K562 (cell line): Measurements from ENCODE around the gene ERAL1. TPM values are rescaled to one million over a fixed set of nuclear protein-coding genes. Genes with fewer than 3 reads are reported as not detected.
"Not testable (repeated sequence)": the region's sequence is repeated elsewhere in the genome, so short reads cannot be mapped to it uniquely, and the experiment has no call there.

ENCODE experiments used
- ATAC-seq: fragments of 200-7000 bp; cut with Tn5 transposase; 3 replicates; pipeline ENCODE4 v1.9.1; 2020; ENCODE audit warnings: moderate library complexity
- BruUV-seq: library from RNA; stranded (reverse); fragments of 400-500 nt; replicated peaks from 2 replicates; lab custom pipeline; 2021; lab: Mats Ljungman, UMichigan
- CTCF ChIA-PET: fragments of 300-600 bp; formaldehyde crosslinking; extraction: SDS; loops from one replicate; lab custom pipeline; 2021; ENCODE audit warnings: low intra/inter-chr PET ratio; lab: Yijun Ruan, JAX
- POLR2A ChIA-PET: fragments of 300-600, 350-650 bp; sonication (Branson Sonifier 250); formaldehyde crosslinking; extraction: SDS; loops from one replicate; lab custom pipeline; 2021; ENCODE audit warnings: antibody characterized with exemption, inconsistent platforms; lab: Yijun Ruan, JAX
- DNase-seq, 4 experiments: peaks; one replicate each; pipeline versions ENCODE4 v3.0.0 to v3.0.0-alpha.2; 2011 to 2018; ENCODE audit warnings: low spot score in 3 of 4, mixed read lengths in 3 of 4; ENCODE audit errors: extremely low read depth in 1 of 4
- FAIRE-seq: peaks from 2 replicates; lab custom pipeline; 2011; peaks lifted over from hg19 to GRCh38; lab: Jason Lieb, UNC
- H2AFZ ChIP-seq: 2 replicates; pipeline ENCODE4 v1.6.0; 2011; ENCODE audit warnings: low read depth, low read length, control low read depth, inconsistent platforms
- H3K27ac ChIP-seq: fragments of 200-600 bp; 3 replicates; pipeline ENCODE4 v1.8.0; 2011; ENCODE audit warnings: low read depth, mild to moderate bottlenecking, control low read depth, inconsistent platforms, low read length, moderate library complexity, mixed read lengths; ENCODE audit errors: extremely low read depth
- H3K27me3 ChIP-seq, 2 experiments: fragments of 300-600 bp in 1 of 2; 2 replicates in 1 of 2; 3 replicates in 1 of 2; pipeline versions ENCODE4 v1.6.0 to v1.8.0; 2011; ENCODE audit warnings: inconsistent platforms in 2 of 2, low read length in 2 of 2, mild to moderate bottlenecking in 1 of 2, mixed read lengths in 1 of 2, moderate library complexity in 1 of 2; ENCODE audit not compliant: control insufficient read depth in 2 of 2, insufficient read depth in 2 of 2
- H3K36me3 ChIP-seq: fragments of 300-600 bp; 3 replicates; pipeline ENCODE4 v1.8.0; 2011; ENCODE audit warnings: mild to moderate bottlenecking, low read length, inconsistent platforms; ENCODE audit not compliant: control insufficient read depth, insufficient read depth
- H3K4me1 ChIP-seq, 2 experiments: fragments of 200-600 bp in 1 of 2; replicated peaks in 1 of 2; 2 replicates in 1 of 2; 3 replicates in 1 of 2; pipeline versions ENCODE4 v1.5.1 to v1.8.0; 2011; ENCODE audit warnings: inconsistent platforms in 2 of 2, low read length in 2 of 2, mild to moderate bottlenecking in 1 of 2, mixed read lengths in 1 of 2, moderate library complexity in 1 of 2; ENCODE audit not compliant: control insufficient read depth in 2 of 2, insufficient read depth in 2 of 2
- H3K4me2 ChIP-seq: 2 replicates; pipeline ENCODE4 v1.6.1; 2011; ENCODE audit warnings: low read length, control low read depth, inconsistent platforms, mixed read lengths; ENCODE audit not compliant: insufficient read depth
- H3K4me3 ChIP-seq: fragments of 200-600 bp; sonication (generic), shearing (Covaris generic); 2 replicates; pipeline ENCODE4 v1.5.1; 2016; ENCODE audit warnings: control low read depth, inconsistent platforms
- H3K79me2 ChIP-seq: fragments of 200-600 bp; 3 replicates; pipeline ENCODE4 v1.8.0; 2011; ENCODE audit warnings: low read length, inconsistent platforms; ENCODE audit not compliant: control insufficient read depth, insufficient read depth
- H3K9ac ChIP-seq, 2 experiments: 2 replicates each; pipeline versions ENCODE4 v1.6.0 to v1.6.1; 2011; ENCODE audit warnings: low read depth in 2 of 2, low read length in 2 of 2, control low read depth in 1 of 2, inconsistent platforms in 1 of 2, mild to moderate bottlenecking in 1 of 2, mixed read lengths in 1 of 2; ENCODE audit not compliant: insufficient read depth in 1 of 2
- H3K9me1 ChIP-seq: one replicate; pipeline ENCODE4 v1.6.0; 2011; ENCODE audit warnings: inconsistent platforms, mild to moderate bottlenecking, low read length, moderate library complexity; ENCODE audit not compliant: control insufficient read depth, insufficient read depth
- H3K9me3 ChIP-seq: replicated peaks from 2 replicates; pipeline ENCODE4 v1.5.1; 2011; ENCODE audit warnings: low read depth, low read length, inconsistent platforms; ENCODE audit not compliant: control insufficient read depth, insufficient read depth
- H4K20me1 ChIP-seq: replicated peaks from 2 replicates; pipeline ENCODE4 v1.6.1; 2011; ENCODE audit warnings: low read length, inconsistent platforms, mixed read lengths; ENCODE audit not compliant: control insufficient read depth, insufficient read depth
- BCOR ChIP-seq: fragments of 450-650 bp; IDR thresholded peaks from 2 replicates; pipeline ENCODE4 v1.6.1; 2016
- CBX1 ChIP-seq: sonication (generic); IDR thresholded peaks from 2 replicates; pipeline ENCODE4 v1.6.1; 2016; ENCODE audit warnings: antibody characterized with exemption, low read depth, mild to moderate bottlenecking
- CC2D1A ChIP-seq: fragments of 450-650 bp; IDR thresholded peaks from 2 replicates; pipeline ENCODE4 v1.6.1; 2017; ENCODE audit warnings: mild to moderate bottlenecking
- CEBPB ChIP-seq: fragments of 450-650 bp; IDR thresholded peaks from 2 replicates; pipeline ENCODE4 v1.6.1; 2016; ENCODE audit warnings: missing genetic modification characterization, missing compliant biosample characterization
- CTCFL ChIP-seq: IDR thresholded peaks from 2 replicates; pipeline ENCODE4 v1.6.1; 2011; ENCODE audit warnings: borderline replicate concordance, low read depth, mild to moderate bottlenecking, moderate library complexity, low read length; ENCODE audit not compliant: insufficient read depth, poor library complexity, severe bottlenecking
- LARP7 ChIP-seq: fragments of 450-650 bp; IDR thresholded peaks from 2 replicates; pipeline ENCODE4 v1.6.1; 2016
- RBM25 ChIP-seq: fragments of 200-400 bp; formaldehyde crosslinking; IDR thresholded peaks from 2 replicates; pipeline ENCODE4 v1.6.1; 2018; ENCODE audit warnings: low read length, low read depth, moderate library complexity; ENCODE audit not compliant: severe bottlenecking
- REST ChIP-seq, 2 experiments: fragments of 450-650 bp; formaldehyde crosslinking in 1 of 2; IDR thresholded peaks; 2 replicates each; pipeline versions ENCODE4 v1.4.0 to v1.6.1; 2014 to 2020; ENCODE audit warnings: mild to moderate bottlenecking in 2 of 2, borderline replicate concordance in 1 of 2, low read depth in 1 of 2
- WGBS: fragments of 100-300 bp; shearing (Covaris generic); methylation state at CpG from one replicate; pipeline ENCODE4 v1.1.6; 2016; ENCODE audit warnings: low coverage, mixed read lengths; ENCODE audit not compliant: insufficient coverage; ENCODE audit errors: missing lambda C conversion rate; 5-methylcytosine and 5-hydroxymethylcytosine counted together
- in situ Hi-C: fragments of 300-500 bp; cut with MboI; formaldehyde crosslinking; loops from 4 replicates; pipeline ENCODE4 v1.15.0; 2018; ENCODE audit warnings: inconsistent platforms, mixed read lengths
- intact Hi-C: fragments of 100-400 bp; cut with micrococcal nuclease; formaldehyde crosslinking; loops from 2 replicates; pipeline ENCODE4 v1.14.2; 2022
- polyA plus RNA-seq, 8 experiments: library from polyadenylated mRNA; depleted of rRNA in 4 of 8; stranded (reverse) in 5 of 8; unstranded in 3 of 8; fragments of >200 nt; fragmentation: Nextera tagmentation in 2 of 8; fragmentation: Illumina TruSeq in 1 of 8; extraction: Ambion mirVana in 2 of 8; extraction: Trizol in 1 of 8; gene quantifications; 2 replicates each; pipeline versions ENCODE4 v1.2.1 to v1.2.3, GENCODE V29; 2011 to 2014; ENCODE audit warnings: inconsistent platforms in 1 of 8, missing spikeins in 1 of 8
- total RNA-seq, 7 experiments: library from RNA; depleted of rRNA in 6 of 7; stranded (reverse); fragments of >200 nt in 6 of 7; fragmentation: Illumina TruSeq in 2 of 7; extraction: Trizol in 2 of 7; gene quantifications; 2 replicates each; pipeline versions ENCODE4 v1.2.1 to v1.2.3, GENCODE V29; 2011 to 2021; ENCODE audit warnings: low replicate concordance in 1 of 7
- TF ChIP-seq, protein P1 (sequence below): fragments of 250-450 bp; sonication (Bioruptor Pico); IDR thresholded peaks from 2 replicates; pipeline ENCODE4 v1.8.0; 2022; ENCODE audit warnings: inconsistent platforms

The ERAL1 gene
- total and polyA plus RNA-seq, 9 of the 15 experiments (the other 6 are each of a cell fraction or from before 2014, with no cell fraction given) = 37.5 to 351 (median 106) TPM

DNA sequence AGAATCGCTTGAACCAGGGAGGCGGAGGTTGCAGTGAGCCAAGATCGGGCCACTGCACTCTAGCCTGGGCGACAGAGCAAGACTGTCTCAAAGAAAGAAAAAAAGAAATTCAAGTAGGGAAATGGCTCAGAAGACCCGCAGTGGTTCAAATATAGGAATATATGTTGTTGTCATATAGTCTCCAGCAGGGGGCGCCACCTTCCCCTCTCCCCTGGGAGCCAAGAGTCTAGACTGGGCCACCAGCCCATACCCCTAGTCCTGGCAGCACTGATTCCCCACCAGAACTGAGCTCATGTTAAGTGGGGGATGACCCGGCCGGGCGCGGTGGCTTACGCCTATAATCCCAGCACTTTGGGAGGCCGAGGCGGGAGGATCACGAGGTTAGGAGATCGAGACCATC lies 6.1 kb upstream of the ERAL1 start:
- ChIA-PET CTCF (interaction anchor here (0.6 to 1.5 kb wide), 2 partner anchors 49 to 68 kb away, joined by 3 to 6 read pairs; partner anchors contain the start of gene FLOT2), POLR2A (interaction anchor here (0.6 to 1.2 kb wide), 3 partner anchors 11 to 54 kb away, joined by 3 read pairs; no protein-coding TSS in a partner anchor)
- H3K4me3 ChIP-seq; H3K27ac ChIP-seq; H3K79me2 ChIP-seq; H3K9me1 ChIP-seq; H3K9me3 ChIP-seq; in situ Hi-C loops; H3K36me3 ChIP-seq; H4K20me1 ChIP-seq; H2AFZ ChIP-seq; H3K27me3 ChIP-seq; H3K4me2 ChIP-seq; BruUV-seq; H3K9ac ChIP-seq; TF ChIP-seq REST (CRISPR knock-in tag; IDR thresholded peaks at IDR 0.05; ENCODE audit: low read depth): not testable (repeated sequence)
- 86% methylated on average over 12 of the region's 15 CpGs for WGBS
- peak; percentile 60 to 75 (median 73) for DNase-seq
- ATAC-seq = peak; percentile 85
- FAIRE-seq = peak; percentile 42
- intact Hi-C loops = loop anchor here (1.0 to 10.0 kb wide), 5 partner anchors 31 to 204 kb away; partner anchors contain the start of genes BLTP2, DHRS13 and PHF12
- H3K4me1 ChIP-seq = peaks cover 0 to 13% of the 10 kb centered on the region in 2 experiments; a peak in 3 of 5 replicates
- TF ChIP-seq BCOR (peak; percentile 89), RBM25 (peak; percentile 5), REST (IDR thresholded peaks at IDR 0.05; ENCODE audit: borderline replicate concordance) (peak; percentile 16; the same call in 1 of the 2 replicates), CBX1 (peak; percentile 84), CTCFL (peak; percentile 73), CEBPB (tag) (0 out of 2 replicates have a peak, but pooled peaks have one; percentile 25), CC2D1A (peak; percentile 76), LARP7 (0 out of 2 replicates have a peak, but pooled peaks have one; percentile 28)
- TF ChIP-seq, protein P1, sequence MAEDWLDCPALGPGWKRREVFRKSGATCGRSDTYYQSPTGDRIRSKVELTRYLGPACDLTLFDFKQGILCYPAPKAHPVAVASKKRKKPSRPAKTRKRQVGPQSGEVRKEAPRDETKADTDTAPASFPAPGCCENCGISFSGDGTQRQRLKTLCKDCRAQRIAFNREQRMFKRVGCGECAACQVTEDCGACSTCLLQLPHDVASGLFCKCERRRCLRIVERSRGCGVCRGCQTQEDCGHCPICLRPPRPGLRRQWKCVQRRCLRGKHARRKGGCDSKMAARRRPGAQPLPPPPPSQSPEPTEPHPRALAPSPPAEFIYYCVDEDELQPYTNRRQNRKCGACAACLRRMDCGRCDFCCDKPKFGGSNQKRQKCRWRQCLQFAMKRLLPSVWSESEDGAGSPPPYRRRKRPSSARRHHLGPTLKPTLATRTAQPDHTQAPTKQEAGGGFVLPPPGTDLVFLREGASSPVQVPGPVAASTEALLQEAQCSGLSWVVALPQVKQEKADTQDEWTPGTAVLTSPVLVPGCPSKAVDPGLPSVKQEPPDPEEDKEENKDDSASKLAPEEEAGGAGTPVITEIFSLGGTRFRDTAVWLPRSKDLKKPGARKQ (CRISPR knock-in tag) = 0 out of 2 replicates have a peak, but pooled peaks have one; percentile 42
